GM12891 (cell line): Measurements from ENCODE around the gene BRCA1.

ENCODE experiments used
- PAX5 ChIP-seq: IDR thresholded peaks from 2 replicates; pipeline ENCODE4 v1.6.1; 2011; ENCODE audit warnings: low read length, moderate library complexity, mild to moderate bottlenecking; ENCODE audit not compliant: insufficient read depth, severe bottlenecking
- POLR2A ChIP-seq: IDR thresholded peaks from 2 replicates; pipeline ENCODE4 v1.6.1; 2011; ENCODE audit warnings: low read depth, low read length, control low read depth
- POLR2AphosphoS5 ChIP-seq: IDR thresholded peaks from 2 replicates; pipeline ENCODE4 v1.6.1; 2011; ENCODE audit warnings: low read depth, low read length, control low read depth

DNA sequence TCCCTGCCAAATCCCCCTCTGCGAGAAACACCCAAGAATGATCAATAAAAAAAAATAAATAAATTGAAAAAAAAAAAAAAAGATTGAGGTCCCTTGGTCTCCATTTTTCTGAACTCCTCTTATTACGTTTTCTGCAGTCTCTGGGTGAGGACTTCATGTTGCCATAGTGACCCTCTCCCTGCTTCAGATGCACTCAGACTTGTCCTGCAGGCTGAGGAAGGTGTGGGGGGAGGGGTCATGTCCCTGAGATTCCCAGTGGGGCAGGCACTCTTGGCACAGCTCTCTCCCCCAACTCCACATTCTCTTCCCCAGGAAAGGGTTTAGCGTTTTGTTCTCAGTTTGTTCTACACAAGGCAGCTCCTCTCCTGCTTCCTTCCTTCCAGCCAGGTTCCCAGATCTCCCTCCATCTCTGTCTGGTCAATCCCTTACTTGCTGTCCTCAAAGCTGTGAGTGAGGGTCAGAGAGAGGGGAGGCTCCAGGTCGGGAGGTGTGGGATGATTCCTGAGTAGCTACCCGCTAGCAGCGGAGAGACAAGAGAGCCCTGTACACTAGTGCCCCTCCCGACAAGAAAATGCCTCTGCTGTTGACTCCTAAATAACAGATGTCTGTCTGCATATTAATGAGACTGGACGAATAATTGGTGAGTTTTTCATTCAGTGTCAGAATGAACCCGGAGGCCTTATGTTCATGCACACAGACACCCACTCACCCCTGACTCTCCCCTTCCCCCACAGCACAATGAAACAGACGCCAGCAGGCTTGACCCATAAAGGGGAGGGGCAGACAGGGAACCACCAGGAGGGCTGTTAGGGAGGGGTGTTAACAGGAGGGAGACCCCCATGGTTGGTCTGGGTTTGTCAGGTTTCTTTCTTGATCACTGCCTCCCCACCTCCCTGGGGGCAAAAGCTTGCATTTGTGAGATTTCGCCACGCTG lies 90.9 kb downstream of the BRCA1 start:
- TF ChIP-seq POLR2AphosphoS5, result no peak
- no peak for TF ChIP-seq POLR2A
- no peak for TF ChIP-seq PAX5
